ENCODE data around the gene GNPDA1. TPM values are rescaled to one million over a fixed set of nuclear protein-coding genes. Genes with fewer than 3 reads are reported as not detected.

GNPDA1 gene
- total RNA-seq, 1 experiment from 2014 or later = 52.4 TPM

DNA sequence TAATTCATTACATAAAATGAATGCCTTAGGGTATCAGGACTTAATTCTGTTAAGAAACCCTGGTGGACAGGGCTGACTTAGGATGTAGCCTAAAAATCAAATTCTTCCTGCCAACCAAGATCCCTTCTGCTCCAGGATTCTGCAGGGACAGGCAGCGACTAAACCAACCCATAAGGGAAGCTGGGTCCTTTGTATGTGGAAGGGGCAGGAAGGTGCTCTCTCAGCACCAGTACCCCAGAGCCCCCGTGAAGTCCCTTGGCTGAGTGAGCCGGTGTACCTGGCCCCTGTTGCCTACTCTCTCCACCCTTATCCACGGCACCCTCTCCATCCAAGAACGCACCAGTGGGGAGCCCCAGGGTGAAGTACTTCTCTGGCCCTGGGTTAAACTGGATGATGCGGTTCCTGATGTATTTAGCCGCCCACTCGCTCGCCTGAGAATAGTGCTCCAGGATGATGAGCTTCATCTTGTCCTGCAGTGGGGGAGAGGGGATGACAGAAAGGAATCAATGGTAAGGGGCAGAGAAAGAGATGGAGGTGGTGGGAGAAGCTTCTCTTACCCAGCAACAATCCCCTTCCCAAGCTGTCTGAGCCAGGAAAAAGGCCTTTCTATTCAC, 1.1 kb downstream of the GNPDA1 start:
- TF ChIP-seq EZH2 (IDR thresholded peaks at IDR 0.05; ENCODE audit: borderline replicate concordance, low read depth, low read length, poor library complexity, severe bottlenecking) = no peak
- TF ChIP-seq CTCF (conservative IDR thresholded peaks at IDR 0.05; ENCODE audit: low read depth, low read length) = no peak
- Histone ChIP-seq H3K27me3 (replicated peaks; ENCODE audit: insufficient read depth, low read depth, low read length, poor library complexity) (no peaks in the 10 kb centered on the region), H3K9me3 (ENCODE audit: low read depth, low read length, poor library complexity, severe bottlenecking) (no peaks in the 10 kb centered on the region), H3K4me1 (ENCODE audit: insufficient read depth, low read length, poor library complexity, severe bottlenecking) (peaks cover 9% of the 10 kb centered on the region), H3K27ac (ENCODE audit: low read depth, low read length, poor library complexity, severe bottlenecking) (no peak overlapping the region), H3K36me3 (ENCODE audit: insufficient read depth, low read length, poor library complexity, severe bottlenecking) (no peaks in the 10 kb centered on the region), H3K4me3 (ENCODE audit: low read depth, low read length, poor library complexity, severe bottlenecking) (peak overlapping the region; percentile 72)
- ChIA-PET CTCF (interaction anchor here (0.6 to 1.8 kb wide), 5 partner anchors 13 to 133 kb away, joined by 3 to 8 read pairs (median 5); no protein-coding TSS in a partner anchor), POLR2A (ENCODE audit: low non-redundant PET) (no interaction called here)
- intact Hi-C loops (cut with micrococcal nuclease; ENCODE audit: unreplicated experiment) = loop anchor here (5.0 to 10.0 kb wide), 2 partner anchors 131 to 543 kb away; no protein-coding TSS in a partner anchor
- no TSS peak for BruUV-seq (replicated peaks)
- no peak for DNase-seq (ENCODE audit: low spot score)

DNA sequence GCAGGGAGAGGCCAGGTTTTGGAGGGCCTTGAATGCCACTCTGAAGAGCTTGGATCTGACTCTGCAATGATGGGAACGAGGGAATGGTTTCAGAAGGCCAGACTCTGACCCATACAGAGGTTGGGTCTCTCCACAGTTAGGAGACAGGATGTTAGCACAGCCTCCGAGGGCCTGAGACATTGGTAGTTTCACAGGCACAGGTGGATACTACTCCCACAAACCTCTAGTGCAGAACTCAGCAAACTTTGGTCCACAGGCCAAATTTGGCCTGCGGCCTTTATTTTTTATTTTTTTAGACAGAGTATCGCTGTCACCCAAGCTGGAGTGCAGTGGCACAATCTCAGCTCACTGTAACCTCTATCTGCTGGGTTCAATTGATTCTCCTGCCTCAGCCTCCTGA, 2.9 kb downstream of the GNPDA1 start:
- Histone ChIP-seq H3K4me3 (ENCODE audit: low read depth, low read length, poor library complexity, severe bottlenecking) (no peak overlapping the region), H3K36me3 (ENCODE audit: insufficient read depth, low read length, poor library complexity, severe bottlenecking) (no peaks in the 10 kb centered on the region), H3K27me3 (replicated peaks; ENCODE audit: insufficient read depth, low read depth, low read length, poor library complexity) (no peaks in the 10 kb centered on the region), H3K27ac (ENCODE audit: low read depth, low read length, poor library complexity, severe bottlenecking) (no peak overlapping the region), H3K9me3 (ENCODE audit: low read depth, low read length, poor library complexity, severe bottlenecking) (no peaks in the 10 kb centered on the region), H3K4me1 (ENCODE audit: insufficient read depth, low read length, poor library complexity, severe bottlenecking) (peaks cover 5% of the 10 kb centered on the region)
- no peak for TF ChIP-seq EZH2 (IDR thresholded peaks at IDR 0.05; ENCODE audit: borderline replicate concordance, low read depth, low read length, poor library complexity, severe bottlenecking)
- intact Hi-C loops (cut with micrococcal nuclease; ENCODE audit: unreplicated experiment) = loop anchor here (5.0 to 10.0 kb wide), 2 partner anchors 132 to 545 kb away; no protein-coding TSS in a partner anchor
- DNase-seq (ENCODE audit: low spot score) = no peak
- ChIA-PET POLR2A (ENCODE audit: low non-redundant PET) (no interaction called here), CTCF (interaction anchor here (1.2 kb wide), 1 partner anchor 135 kb away, joined by 3 read pairs; no protein-coding TSS in a partner anchor)
- no TSS peak for BruUV-seq (replicated peaks)

DNA sequence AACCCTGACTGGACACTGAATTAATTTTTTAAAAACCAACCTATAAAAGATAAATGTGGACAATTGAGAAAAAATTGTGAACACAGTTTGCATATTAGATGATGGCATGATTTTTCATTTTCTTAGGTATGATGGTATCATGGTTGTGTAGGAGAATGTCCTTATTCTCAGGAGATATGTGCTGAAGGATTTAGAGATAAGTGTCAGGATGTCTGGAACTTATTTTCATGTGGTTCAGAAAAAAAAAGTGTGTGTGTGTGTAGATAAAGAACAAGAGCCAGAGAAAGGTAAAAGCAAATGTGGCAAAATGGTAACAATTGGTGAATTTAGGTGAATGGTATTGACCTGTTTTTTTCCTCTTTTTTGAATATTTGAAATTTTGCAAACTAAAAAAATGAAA, 4.0 kb downstream of the GNPDA1 start:
- no peak for DNase-seq (ENCODE audit: low spot score)
- H3K4me3 ChIP-seq (ENCODE audit: low read depth, low read length, poor library complexity, severe bottlenecking) = no peak overlapping the region
- CTCF ChIA-PET = no interaction called here
- H3K4me1 ChIP-seq (ENCODE audit: insufficient read depth, low read length, poor library complexity, severe bottlenecking) = peaks cover 5% of the 10 kb centered on the region
- intact Hi-C loops (cut with micrococcal nuclease; ENCODE audit: unreplicated experiment) = no loop called here
- POLR2A ChIA-PET (ENCODE audit: low non-redundant PET) = no interaction called here
- no peaks in the 10 kb centered on the region for H3K27me3 ChIP-seq (replicated peaks; ENCODE audit: insufficient read depth, low read depth, low read length, poor library complexity)
- TF ChIP-seq CTCF (conservative IDR thresholded peaks at IDR 0.05; ENCODE audit: low read depth, low read length) = no peak
- TF ChIP-seq EZH2 (IDR thresholded peaks at IDR 0.05; ENCODE audit: borderline replicate concordance, low read depth, low read length, poor library complexity, severe bottlenecking) = no peak
- H3K36me3 ChIP-seq (ENCODE audit: insufficient read depth, low read length, poor library complexity, severe bottlenecking) = peaks cover 8% of the 10 kb centered on the region
- H3K27ac ChIP-seq (ENCODE audit: low read depth, low read length, poor library complexity, severe bottlenecking) = no peak overlapping the region
- no peaks in the 10 kb centered on the region for H3K9me3 ChIP-seq (ENCODE audit: low read depth, low read length, poor library complexity, severe bottlenecking)
- no TSS peak for BruUV-seq (replicated peaks)

GRCh38 chr5:142007237-142007544, 5.6 kb downstream of the GNPDA1 start:
- intact Hi-C loops (cut with micrococcal nuclease; ENCODE audit: unreplicated experiment) = no loop called here
- ChIA-PET CTCF (no interaction called here), POLR2A (ENCODE audit: low non-redundant PET) (no interaction called here)
- DNase-seq (ENCODE audit: low spot score) = no peak
- H3K4me1 ChIP-seq (ENCODE audit: insufficient read depth, low read length, poor library complexity, severe bottlenecking) = no peaks in the 10 kb centered on the region
- no peaks in the 10 kb centered on the region for H3K27me3 ChIP-seq (replicated peaks; ENCODE audit: insufficient read depth, low read depth, low read length, poor library complexity)
- no peak overlapping the region for H3K4me3 ChIP-seq (ENCODE audit: low read depth, low read length, poor library complexity, severe bottlenecking)
- no peak overlapping the region for H3K27ac ChIP-seq (ENCODE audit: low read depth, low read length, poor library complexity, severe bottlenecking)
- H3K9me3 ChIP-seq (ENCODE audit: low read depth, low read length, poor library complexity, severe bottlenecking) = no peaks in the 10 kb centered on the region
- BruUV-seq (replicated peaks) = no TSS peak
- no peak for TF ChIP-seq EZH2 (IDR thresholded peaks at IDR 0.05; ENCODE audit: borderline replicate concordance, low read depth, low read length, poor library complexity, severe bottlenecking)
- TF ChIP-seq CTCF (conservative IDR thresholded peaks at IDR 0.05; ENCODE audit: low read depth, low read length) = no peak
- H3K36me3 ChIP-seq (ENCODE audit: insufficient read depth, low read length, poor library complexity, severe bottlenecking) = peaks cover 21% of the 10 kb centered on the region
